Measurements from ENCODE around the gene FN3KRP.

DNA sequence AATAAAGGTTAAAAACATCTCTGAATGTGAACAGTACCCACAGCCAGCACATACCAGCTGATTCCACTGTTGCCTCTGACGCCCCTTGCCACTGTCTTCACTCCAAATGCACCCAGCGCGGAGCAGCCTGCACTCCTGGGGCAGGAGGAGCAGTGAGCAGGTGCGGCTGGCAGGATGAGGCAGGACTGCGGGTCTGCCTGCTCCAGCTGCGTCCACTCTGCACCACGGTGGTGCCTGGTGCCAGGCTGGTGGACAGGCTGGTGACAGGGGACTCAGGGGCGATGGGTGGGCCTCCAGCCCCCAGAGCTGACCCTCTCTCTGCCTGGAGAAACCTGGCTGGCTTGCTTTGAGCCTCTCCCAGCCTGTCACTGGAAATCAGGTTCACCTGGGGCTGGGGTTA lies 27.4 kb upstream of the FN3KRP start:
- TF ChIP-seq, protein P1, sequence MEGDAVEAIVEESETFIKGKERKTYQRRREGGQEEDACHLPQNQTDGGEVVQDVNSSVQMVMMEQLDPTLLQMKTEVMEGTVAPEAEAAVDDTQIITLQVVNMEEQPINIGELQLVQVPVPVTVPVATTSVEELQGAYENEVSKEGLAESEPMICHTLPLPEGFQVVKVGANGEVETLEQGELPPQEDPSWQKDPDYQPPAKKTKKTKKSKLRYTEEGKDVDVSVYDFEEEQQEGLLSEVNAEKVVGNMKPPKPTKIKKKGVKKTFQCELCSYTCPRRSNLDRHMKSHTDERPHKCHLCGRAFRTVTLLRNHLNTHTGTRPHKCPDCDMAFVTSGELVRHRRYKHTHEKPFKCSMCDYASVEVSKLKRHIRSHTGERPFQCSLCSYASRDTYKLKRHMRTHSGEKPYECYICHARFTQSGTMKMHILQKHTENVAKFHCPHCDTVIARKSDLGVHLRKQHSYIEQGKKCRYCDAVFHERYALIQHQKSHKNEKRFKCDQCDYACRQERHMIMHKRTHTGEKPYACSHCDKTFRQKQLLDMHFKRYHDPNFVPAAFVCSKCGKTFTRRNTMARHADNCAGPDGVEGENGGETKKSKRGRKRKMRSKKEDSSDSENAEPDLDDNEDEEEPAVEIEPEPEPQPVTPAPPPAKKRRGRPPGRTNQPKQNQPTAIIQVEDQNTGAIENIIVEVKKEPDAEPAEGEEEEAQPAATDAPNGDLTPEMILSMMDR (tag by site-specific recombination; IDR thresholded peaks at IDR 0.05) = no peak
- TF ChIP-seq ZBTB7A (tag by site-specific recombination; IDR thresholded peaks at IDR 0.05; ENCODE audit: low read depth) = no peak
- TF ChIP-seq ZNF510 (tag by site-specific recombination; IDR thresholded peaks at IDR 0.05; ENCODE audit: insufficient replicate concordance) = no peak
- TF ChIP-seq ZNF416 (tag by site-specific recombination; IDR thresholded peaks at IDR 0.05) = no peak
- TF ChIP-seq, protein P2, sequence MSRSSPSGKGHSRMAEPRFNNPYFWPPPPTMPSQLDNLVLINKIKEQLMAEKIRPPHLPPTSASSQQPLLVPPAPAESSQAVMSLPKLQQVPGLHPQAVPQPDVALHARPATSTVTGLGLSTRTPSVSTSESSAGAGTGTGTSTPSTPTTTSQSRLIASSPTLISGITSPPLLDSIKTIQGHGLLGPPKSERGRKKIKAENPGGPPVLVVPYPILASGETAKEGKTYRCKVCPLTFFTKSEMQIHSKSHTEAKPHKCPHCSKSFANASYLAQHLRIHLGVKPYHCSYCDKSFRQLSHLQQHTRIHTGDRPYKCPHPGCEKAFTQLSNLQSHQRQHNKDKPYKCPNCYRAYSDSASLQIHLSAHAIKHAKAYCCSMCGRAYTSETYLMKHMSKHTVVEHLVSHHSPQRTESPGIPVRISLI (tag by site-specific recombination; IDR thresholded peaks at IDR 0.05) = no peak
- TF ChIP-seq PRDM1 (tag by site-specific recombination; IDR thresholded peaks at IDR 0.05) = no peak
- no peak for TF ChIP-seq ZNF202 (tag by site-specific recombination; IDR thresholded peaks at IDR 0.05; ENCODE audit: borderline replicate concordance)
- TF ChIP-seq, protein P3, sequence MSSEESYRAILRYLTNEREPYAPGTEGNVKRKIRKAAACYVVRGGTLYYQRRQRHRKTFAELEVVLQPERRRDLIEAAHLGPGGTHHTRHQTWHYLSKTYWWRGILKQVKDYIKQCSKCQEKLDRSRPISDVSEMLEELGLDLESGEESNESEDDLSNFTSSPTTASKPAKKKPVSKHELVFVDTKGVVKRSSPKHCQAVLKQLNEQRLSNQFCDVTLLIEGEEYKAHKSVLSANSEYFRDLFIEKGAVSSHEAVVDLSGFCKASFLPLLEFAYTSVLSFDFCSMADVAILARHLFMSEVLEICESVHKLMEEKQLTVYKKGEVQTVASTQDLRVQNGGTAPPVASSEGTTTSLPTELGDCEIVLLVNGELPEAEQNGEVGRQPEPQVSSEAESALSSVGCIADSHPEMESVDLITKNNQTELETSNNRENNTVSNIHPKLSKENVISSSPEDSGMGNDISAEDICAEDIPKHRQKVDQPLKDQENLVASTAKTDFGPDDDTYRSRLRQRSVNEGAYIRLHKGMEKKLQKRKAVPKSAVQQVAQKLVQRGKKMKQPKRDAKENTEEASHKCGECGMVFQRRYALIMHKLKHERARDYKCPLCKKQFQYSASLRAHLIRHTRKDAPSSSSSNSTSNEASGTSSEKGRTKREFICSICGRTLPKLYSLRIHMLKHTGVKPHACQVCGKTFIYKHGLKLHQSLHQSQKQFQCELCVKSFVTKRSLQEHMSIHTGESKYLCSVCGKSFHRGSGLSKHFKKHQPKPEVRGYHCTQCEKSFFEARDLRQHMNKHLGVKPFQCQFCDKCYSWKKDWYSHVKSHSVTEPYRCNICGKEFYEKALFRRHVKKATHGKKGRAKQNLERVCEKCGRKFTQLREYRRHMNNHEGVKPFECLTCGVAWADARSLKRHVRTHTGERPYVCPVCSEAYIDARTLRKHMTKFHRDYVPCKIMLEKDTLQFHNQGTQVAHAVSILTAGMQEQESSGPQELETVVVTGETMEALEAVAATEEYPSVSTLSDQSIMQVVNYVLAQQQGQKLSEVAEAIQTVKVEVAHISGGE (tag by site-specific recombination; conservative IDR thresholded peaks at IDR 0.05; ENCODE audit: low read depth) = no peak
- TF ChIP-seq, protein P4, sequence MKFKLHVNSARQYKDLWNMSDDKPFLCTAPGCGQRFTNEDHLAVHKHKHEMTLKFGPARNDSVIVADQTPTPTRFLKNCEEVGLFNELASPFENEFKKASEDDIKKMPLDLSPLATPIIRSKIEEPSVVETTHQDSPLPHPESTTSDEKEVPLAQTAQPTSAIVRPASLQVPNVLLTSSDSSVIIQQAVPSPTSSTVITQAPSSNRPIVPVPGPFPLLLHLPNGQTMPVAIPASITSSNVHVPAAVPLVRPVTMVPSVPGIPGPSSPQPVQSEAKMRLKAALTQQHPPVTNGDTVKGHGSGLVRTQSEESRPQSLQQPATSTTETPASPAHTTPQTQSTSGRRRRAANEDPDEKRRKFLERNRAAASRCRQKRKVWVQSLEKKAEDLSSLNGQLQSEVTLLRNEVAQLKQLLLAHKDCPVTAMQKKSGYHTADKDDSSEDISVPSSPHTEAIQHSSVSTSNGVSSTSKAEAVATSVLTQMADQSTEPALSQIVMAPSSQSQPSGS (tag by site-specific recombination; IDR thresholded peaks at IDR 0.05; ENCODE audit: low read depth) = no peak
- no peak for TF ChIP-seq ZNF146 (tag by site-specific recombination; IDR thresholded peaks at IDR 0.05)
- TF ChIP-seq GLIS2 (tag by site-specific recombination; IDR thresholded peaks at IDR 0.05) = no peak
- no peak for TF ChIP-seq ZNF670 (tag by site-specific recombination; IDR thresholded peaks at IDR 0.05; ENCODE audit: low read depth)
- TF ChIP-seq, protein P5, sequence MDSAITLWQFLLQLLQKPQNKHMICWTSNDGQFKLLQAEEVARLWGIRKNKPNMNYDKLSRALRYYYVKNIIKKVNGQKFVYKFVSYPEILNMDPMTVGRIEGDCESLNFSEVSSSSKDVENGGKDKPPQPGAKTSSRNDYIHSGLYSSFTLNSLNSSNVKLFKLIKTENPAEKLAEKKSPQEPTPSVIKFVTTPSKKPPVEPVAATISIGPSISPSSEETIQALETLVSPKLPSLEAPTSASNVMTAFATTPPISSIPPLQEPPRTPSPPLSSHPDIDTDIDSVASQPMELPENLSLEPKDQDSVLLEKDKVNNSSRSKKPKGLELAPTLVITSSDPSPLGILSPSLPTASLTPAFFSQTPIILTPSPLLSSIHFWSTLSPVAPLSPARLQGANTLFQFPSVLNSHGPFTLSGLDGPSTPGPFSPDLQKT (IDR thresholded peaks at IDR 0.05; ENCODE audit: borderline replicate concordance, low read depth, low read length) = no peak
